Measurements from ENCODE around the gene AADACL4.

Gene AADACL4

DNA sequence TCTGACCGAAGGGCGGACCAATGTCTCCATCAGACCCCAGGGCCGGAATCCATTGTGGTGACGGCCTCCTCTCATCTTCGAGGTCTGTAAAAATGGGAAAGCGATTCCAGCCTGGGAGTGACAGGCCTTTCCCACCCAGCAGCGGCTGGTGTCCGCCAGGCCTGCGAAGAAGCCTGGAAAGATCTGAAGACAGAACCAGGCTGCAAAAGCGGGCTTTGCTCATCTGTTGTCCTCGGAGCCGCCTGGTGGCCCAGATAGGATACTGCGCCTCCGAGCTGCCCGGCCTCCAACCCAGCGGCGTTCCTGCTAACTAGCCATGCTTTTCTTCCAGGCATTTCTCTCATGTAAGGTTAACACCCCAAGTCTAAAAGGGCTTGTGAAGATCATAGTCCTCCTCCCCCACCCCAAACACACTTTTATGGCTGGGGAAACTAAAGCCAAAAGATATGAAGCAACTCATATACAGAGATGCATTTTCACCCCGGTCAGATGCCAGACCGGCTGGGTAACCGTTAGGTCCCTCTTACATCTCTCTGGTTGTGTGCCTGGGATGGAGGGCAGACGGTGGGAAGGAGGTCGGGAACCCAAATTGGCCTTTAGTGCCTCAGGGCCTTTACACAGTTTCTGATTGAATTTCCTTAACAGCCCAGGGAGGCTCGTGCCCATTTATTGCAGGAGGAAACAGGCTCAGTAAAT, 23.9 kb upstream of the AADACL4 start:
- Histone ChIP-seq H3K27ac (ENCODE audit: low read depth, low read length) (no peak overlapping the region; the same call in 1 of the 2 replicates), H3K4me1 (ENCODE audit: insufficient read depth, low read length) (peaks cover 7% of the 10 kb centered on the region), H3K9me3 (ENCODE audit: insufficient read depth, low read depth, low read length) (no peaks in the 10 kb centered on the region), H3K27me3 (ENCODE audit: insufficient read depth, low read length) (peaks cover 7% of the 10 kb centered on the region; the same call in 1 of the 2 replicates), H3K4me3 (ENCODE audit: low read length) (peak overlapping the region; percentile 93), H3K36me3 (ENCODE audit: insufficient read depth, low read length) (no peaks in the 10 kb centered on the region), H3K9ac (ENCODE audit: low read depth, low read length) (no peak overlapping the region)
- WGBS, result 15% methylated on average over 23 of the region's 23 CpGs

DNA sequence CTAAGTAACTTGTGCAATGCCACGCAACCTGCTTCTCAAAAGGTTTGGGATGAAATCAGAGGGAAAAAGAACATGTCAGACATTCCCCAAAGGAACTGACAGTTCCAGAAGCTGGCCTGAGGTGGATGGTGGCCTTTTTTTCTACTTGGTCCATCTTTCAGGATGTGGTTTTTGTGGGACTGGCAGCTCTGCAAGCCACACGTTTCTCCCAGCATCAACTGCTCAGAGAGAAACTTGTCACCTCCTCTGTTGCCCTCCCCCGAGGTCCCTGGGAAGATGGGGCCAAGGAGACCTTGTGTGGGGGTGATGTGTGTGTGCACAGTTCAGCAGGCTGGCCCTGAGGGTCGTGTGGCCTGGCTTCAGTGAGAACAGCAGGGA, 23.4 kb upstream of the AADACL4 start:
- no peaks in the 10 kb centered on the region for H3K9me3 ChIP-seq (ENCODE audit: insufficient read depth, low read depth, low read length)
- WGBS, result 70% methylated on average over 4 of the region's 4 CpGs
- H3K27ac ChIP-seq (ENCODE audit: low read depth, low read length), result no peak overlapping the region
- peaks cover 2% of the 10 kb centered on the region for H3K4me1 ChIP-seq (ENCODE audit: insufficient read depth, low read length)
- no peaks in the 10 kb centered on the region for H3K36me3 ChIP-seq (ENCODE audit: insufficient read depth, low read length)
- H3K27me3 ChIP-seq (ENCODE audit: insufficient read depth, low read length), result peaks cover 7% of the 10 kb centered on the region; the same call in 1 of the 2 replicates
- no peak overlapping the region for H3K4me3 ChIP-seq (ENCODE audit: low read length)
- H3K9ac ChIP-seq (ENCODE audit: low read depth, low read length), result no peak overlapping the region

DNA sequence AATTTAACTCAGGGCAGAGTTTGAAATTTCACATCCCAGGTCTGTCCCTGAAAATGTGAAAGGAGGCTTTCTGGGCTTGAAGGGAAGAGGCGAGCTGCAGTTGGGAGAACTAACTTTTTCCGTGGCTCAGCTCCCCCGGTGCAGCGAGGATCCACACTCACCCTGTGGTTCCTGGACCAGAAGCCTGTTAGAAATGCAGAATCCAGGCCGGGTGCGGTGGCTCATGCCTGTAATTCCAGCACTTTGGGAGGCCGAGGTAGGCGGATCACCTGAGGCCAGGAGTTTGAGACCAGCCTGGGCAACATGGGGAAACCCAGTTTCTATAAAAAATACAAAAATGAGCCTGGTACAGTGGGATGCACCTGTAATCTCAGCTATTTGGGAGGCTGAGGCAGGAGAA, 23.0 kb upstream of the AADACL4 start:
- no peaks in the 10 kb centered on the region for H3K36me3 ChIP-seq (ENCODE audit: insufficient read depth, low read length)
- peaks cover 7% of the 10 kb centered on the region; the same call in 1 of the 2 replicates for H3K27me3 ChIP-seq (ENCODE audit: insufficient read depth, low read length)
- 94% methylated on average over 8 of the region's 8 CpGs for WGBS
- H3K9ac ChIP-seq (ENCODE audit: low read depth, low read length), result no peak overlapping the region
- H3K27ac ChIP-seq (ENCODE audit: low read depth, low read length), result no peak overlapping the region
- H3K9me3 ChIP-seq (ENCODE audit: insufficient read depth, low read depth, low read length), result no peaks in the 10 kb centered on the region
- H3K4me3 ChIP-seq (ENCODE audit: low read length), result no peak overlapping the region
- no peaks in the 10 kb centered on the region for H3K4me1 ChIP-seq (ENCODE audit: insufficient read depth, low read length)

DNA sequence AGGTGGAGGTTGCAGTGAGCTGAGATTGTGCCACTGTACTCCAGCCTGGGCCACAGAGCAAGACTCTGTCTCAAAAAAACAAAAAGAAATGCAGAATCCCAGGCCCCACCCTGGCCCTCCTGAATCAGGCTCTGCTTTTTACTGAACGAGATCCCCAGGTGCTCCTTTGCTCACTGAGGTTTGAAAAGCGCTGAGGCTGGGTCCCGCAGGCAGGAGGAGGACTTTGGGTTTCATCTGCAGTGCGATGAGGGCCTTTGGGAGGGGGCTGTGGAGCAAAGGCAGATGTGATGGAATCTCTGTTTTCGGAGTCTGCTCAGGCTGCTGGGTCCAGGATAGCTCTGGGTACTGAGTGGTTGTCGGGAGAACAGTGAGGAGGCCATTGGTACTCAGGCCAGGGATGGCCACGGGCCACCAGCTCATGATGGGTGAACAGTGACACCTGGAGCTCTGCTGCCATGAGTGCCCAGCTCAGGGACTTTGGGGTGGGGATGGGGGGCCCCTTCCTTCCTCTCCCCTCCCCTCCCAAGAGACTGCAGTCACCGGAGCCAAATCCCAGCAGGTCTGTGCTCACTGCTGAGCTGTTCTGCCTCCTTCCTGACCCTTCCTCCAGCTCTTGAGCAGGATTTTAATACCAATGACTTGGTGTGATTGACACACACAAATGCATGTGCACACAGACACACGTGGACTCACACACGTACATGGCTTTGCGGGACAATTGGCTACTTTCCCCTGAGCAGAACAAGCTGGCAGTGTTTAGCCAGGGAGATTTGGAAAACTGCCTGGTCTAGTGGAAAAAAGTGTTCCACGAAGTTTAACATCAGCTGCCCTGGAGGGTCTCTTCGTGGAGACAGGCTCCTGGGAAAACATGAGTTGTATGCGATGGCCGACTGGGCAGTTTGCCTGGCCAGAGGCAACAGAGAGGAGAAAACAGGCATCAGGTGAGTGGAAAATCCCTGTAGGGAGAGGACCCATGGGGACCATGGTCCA, 22.2 kb upstream of the AADACL4 start:
- Histone ChIP-seq H3K36me3 (ENCODE audit: insufficient read depth, low read length) (no peaks in the 10 kb centered on the region), H3K9ac (ENCODE audit: low read depth, low read length) (no peak overlapping the region), H3K4me1 (ENCODE audit: insufficient read depth, low read length) (no peaks in the 10 kb centered on the region), H3K27me3 (ENCODE audit: insufficient read depth, low read length) (peaks cover 7% of the 10 kb centered on the region; the same call in 1 of the 2 replicates), H3K9me3 (ENCODE audit: insufficient read depth, low read depth, low read length) (no peaks in the 10 kb centered on the region), H3K4me3 (ENCODE audit: low read length) (no peak overlapping the region), H3K27ac (ENCODE audit: low read depth, low read length) (no peak overlapping the region)
- 89% methylated on average over 15 of the region's 15 CpGs for whole genome bisulfite sequencing

DNA sequence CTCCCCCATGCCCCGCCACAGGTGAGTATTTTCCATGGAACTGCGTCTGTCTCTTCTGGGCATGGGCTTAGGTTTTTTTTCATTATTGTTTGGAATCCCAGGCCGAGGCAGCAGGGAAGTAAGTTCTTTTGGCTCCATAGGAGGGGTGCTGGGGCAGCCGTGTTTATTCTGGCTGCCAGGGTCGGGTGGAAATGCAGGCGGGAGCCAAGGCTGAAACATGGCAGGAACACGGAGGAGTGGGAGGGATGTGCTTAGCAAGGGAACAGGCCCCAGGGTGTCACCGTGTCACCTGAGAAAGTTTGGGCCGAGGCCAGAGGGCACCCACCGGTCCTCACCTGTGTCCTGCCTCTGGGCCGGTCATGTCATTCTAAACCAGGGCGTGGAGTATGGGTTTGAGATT, 21.4 kb upstream of the AADACL4 start:
- no peak overlapping the region for H3K4me3 ChIP-seq (ENCODE audit: low read length)
- H3K9ac ChIP-seq (ENCODE audit: low read depth, low read length), result no peak overlapping the region
- 89% methylated on average over 12 of the region's 12 CpGs for WGBS
- H3K27me3 ChIP-seq (ENCODE audit: insufficient read depth, low read length), result no peaks in the 10 kb centered on the region
- H3K36me3 ChIP-seq (ENCODE audit: insufficient read depth, low read length), result no peaks in the 10 kb centered on the region
- H3K27ac ChIP-seq (ENCODE audit: low read depth, low read length), result no peak overlapping the region
- H3K9me3 ChIP-seq (ENCODE audit: insufficient read depth, low read depth, low read length), result no peaks in the 10 kb centered on the region
- peaks cover 5% of the 10 kb centered on the region; the same call in 1 of the 2 replicates for H3K4me1 ChIP-seq (ENCODE audit: insufficient read depth, low read length)

DNA sequence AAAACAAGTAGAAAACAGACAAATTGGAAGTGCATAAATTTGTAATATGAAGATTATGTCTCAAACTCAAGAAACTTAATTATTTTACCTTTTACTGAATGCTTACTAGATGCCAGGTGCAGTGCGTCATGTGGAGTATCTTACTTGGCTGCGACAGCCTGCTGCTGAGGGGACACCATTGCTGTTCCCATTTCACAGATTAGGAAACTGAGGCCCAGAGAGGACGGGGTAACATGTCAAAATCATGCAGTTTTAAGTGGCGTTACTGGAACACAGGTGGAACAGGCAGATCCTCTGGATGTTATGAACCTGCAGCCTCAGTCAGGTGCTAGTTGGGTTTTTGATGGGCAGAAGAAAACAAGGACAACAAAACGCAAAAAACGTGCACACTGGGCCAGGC, 18.6 kb upstream of the AADACL4 start:
- H3K9me3 ChIP-seq (ENCODE audit: insufficient read depth, low read depth, low read length), result no peaks in the 10 kb centered on the region
- 94% methylated on average over 6 of the region's 6 CpGs for WGBS
- H3K4me3 ChIP-seq (ENCODE audit: low read length), result no peak overlapping the region
- H3K27me3 ChIP-seq (ENCODE audit: insufficient read depth, low read length), result no peaks in the 10 kb centered on the region
- no peak overlapping the region for H3K27ac ChIP-seq (ENCODE audit: low read depth, low read length)
- no peak overlapping the region for H3K9ac ChIP-seq (ENCODE audit: low read depth, low read length)
- H3K4me1 ChIP-seq (ENCODE audit: insufficient read depth, low read length), result peaks cover 15% of the 10 kb centered on the region
- H3K36me3 ChIP-seq (ENCODE audit: insufficient read depth, low read length), result no peaks in the 10 kb centered on the region

DNA sequence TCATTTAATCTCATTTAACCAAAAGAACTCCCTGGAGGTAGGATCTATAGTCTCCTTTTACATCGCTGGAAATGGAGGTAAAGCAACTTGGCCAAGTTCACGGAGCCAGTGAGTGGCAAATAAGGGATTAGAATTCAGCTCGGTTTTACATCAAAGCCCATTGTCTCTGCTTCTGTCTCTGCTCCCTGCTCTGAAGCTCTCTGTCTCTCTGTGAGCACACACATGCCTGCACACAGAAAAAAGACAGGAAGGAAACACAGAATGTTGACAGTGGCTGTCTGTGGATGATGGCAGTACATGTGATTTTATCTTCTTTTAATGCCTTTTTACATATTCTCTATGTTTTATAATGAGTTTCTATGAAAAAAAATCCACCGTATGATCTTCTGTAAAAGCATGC, 17.0 kb upstream of the AADACL4 start:
- whole genome bisulfite sequencing, result 47% methylated on average over 4 of the region's 4 CpGs
- no peak overlapping the region for H3K27ac ChIP-seq (ENCODE audit: low read depth, low read length)

DNA sequence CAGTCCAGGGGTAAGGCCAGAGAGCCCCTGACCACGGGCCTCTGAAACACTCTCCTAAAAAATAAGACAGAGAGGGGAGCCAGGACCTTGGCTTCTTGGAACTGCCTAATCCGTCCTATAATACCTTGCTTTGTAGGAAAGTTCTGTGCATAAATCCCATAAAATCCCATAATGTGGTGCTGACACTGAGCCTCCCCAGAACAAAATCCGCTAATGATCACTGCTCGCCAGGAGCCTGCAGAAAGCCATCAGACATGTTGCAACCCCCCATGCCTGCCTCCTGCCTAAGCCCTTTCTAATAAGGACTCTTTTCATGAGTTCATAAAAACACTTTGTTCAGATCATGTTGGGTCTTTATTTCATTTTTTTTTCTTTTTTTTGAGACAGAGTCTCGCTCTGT, 16.6 kb upstream of the AADACL4 start:
- Histone ChIP-seq H3K27me3 (ENCODE audit: insufficient read depth, low read length) (no peaks in the 10 kb centered on the region), H3K36me3 (ENCODE audit: insufficient read depth, low read length) (no peaks in the 10 kb centered on the region), H3K27ac (ENCODE audit: low read depth, low read length) (no peak overlapping the region), H3K4me1 (ENCODE audit: insufficient read depth, low read length) (peaks cover 15% of the 10 kb centered on the region), H3K9ac (ENCODE audit: low read depth, low read length) (no peak overlapping the region), H3K9me3 (ENCODE audit: insufficient read depth, low read depth, low read length) (peaks cover 12% of the 10 kb centered on the region), H3K4me3 (ENCODE audit: low read length) (no peak overlapping the region)
- 90% methylated on average over 5 of the region's 5 CpGs for WGBS

More for the DNA sequence above, 17.0 kb upstream of the AADACL4 start:
- Histone ChIP-seq H3K9ac (ENCODE audit: low read depth, low read length) (no peak overlapping the region), H3K4me3 (ENCODE audit: low read length) (no peak overlapping the region), H3K9me3 (ENCODE audit: insufficient read depth, low read depth, low read length) (peaks cover 12% of the 10 kb centered on the region), H3K36me3 (ENCODE audit: insufficient read depth, low read length) (no peaks in the 10 kb centered on the region), H3K4me1 (ENCODE audit: insufficient read depth, low read length) (peaks cover 15% of the 10 kb centered on the region), H3K27me3 (ENCODE audit: insufficient read depth, low read length) (no peaks in the 10 kb centered on the region)

DNA sequence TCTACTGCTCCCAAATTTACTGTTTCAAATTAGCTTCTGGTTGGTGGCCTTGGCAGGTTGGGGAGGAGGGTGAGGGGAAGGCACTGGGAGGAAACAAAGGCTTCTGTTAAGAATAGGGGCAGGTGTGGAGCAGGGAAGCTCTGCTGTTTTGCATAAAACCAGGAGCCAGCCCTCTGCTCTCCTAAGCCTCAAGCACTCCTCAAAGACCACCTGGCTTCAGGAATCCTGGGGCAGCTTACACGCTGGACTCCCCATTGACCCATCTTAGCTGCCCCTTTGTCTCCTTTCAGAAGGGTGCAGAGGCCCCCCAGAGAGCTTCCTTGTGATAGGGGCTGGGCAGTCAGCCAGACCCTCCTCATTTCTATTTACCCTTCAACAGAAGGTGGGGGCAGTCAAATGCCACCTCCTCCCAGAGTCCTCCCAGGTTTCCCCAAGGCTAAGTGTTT, 14.4 kb upstream of the AADACL4 start:
- Histone ChIP-seq H3K4me3 (ENCODE audit: low read length) (no peak overlapping the region), H3K9me3 (ENCODE audit: insufficient read depth, low read depth, low read length) (peaks cover 12% of the 10 kb centered on the region), H3K27ac (ENCODE audit: low read depth, low read length) (peak overlapping the region; percentile 95; the same call in 1 of the 2 replicates), H3K9ac (ENCODE audit: low read depth, low read length) (no peak overlapping the region; the same call in 1 of the 2 replicates), H3K27me3 (ENCODE audit: insufficient read depth, low read length) (no peaks in the 10 kb centered on the region), H3K4me1 (ENCODE audit: insufficient read depth, low read length) (peaks cover 15% of the 10 kb centered on the region), H3K36me3 (ENCODE audit: insufficient read depth, low read length) (no peaks in the 10 kb centered on the region)
- WGBS, result 13% methylated on average over 1 of the region's 1 CpG

DNA sequence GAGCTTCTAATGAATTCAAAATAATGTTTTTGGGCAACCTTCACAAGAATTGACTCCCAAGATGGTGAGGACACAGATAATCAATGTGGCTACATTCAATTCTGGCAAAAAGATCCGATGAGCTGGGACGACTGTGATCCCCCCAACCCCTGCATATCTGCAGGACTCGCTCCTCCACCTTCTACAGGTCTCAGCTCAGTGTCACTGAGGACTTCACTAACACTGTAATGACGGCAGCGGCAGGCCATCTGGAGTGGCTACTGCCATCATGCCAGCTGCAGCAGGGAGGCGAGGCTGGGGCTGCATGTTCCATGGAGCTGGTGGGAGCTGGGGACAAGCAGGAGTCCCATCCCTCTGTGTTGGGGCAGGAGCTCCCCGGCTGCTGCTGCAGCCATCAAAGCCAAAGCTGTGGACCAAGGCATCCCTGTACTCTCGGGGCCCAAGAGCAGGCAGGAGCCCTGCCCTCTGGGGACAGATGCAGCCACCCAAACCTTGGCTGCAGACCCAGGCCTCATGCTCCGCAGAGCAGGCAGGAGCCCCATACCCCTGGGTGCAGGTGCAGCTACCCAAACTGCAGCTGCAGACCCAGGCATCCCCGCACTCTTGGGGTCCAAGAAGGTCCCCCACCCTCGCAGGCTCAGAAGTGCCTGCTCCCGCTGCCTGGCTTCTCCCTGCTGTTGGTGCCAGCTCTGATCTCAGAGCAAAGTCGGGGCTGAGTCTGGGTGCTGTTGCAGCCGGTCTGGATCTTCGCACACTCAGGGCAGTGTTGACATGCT, 13.7 kb upstream of the AADACL4 start:
- Histone ChIP-seq H3K4me3 (ENCODE audit: low read length) (no peak overlapping the region), H3K9me3 (ENCODE audit: insufficient read depth, low read depth, low read length) (peaks cover 12% of the 10 kb centered on the region), H3K36me3 (ENCODE audit: insufficient read depth, low read length) (no peaks in the 10 kb centered on the region), H3K9ac (ENCODE audit: low read depth, low read length) (peak overlapping the region; percentile 25; the same call in 1 of the 2 replicates), H3K4me1 (ENCODE audit: insufficient read depth, low read length) (peaks cover 15% of the 10 kb centered on the region), H3K27ac (ENCODE audit: low read depth, low read length) (peak overlapping the region; percentile 91; the same call in 1 of the 2 replicates), H3K27me3 (ENCODE audit: insufficient read depth, low read length) (no peaks in the 10 kb centered on the region)
- WGBS, result 84% methylated on average over 15 of the region's 15 CpGs

Data from HUES64 (cell line).